ENCODE results near the gene CDH4. TPM values are rescaled to one million over a fixed set of nuclear protein-coding genes. Genes with fewer than 3 reads are reported as not detected.

The CDH4 gene
- total RNA-seq, 1 donor from 2014 or later = not detected

GRCh38 chr20:61516346-61517208 is 264.5 kb downstream of the CDH4 start:
- Histone ChIP-seq H3K27ac (no peak overlapping the region), H3K36me3 (no peaks in the 10 kb centered on the region), H3K9me3 (no peaks in the 10 kb centered on the region), H3K4me3 (no peak overlapping the region), H3K4me1 (no peaks in the 10 kb centered on the region), H3K27me3 (no peaks in the 10 kb centered on the region)
- no peak for DNase-seq (ENCODE audit: low spot score in 2 of 2)
- intact Hi-C loops (cut with DNase I) = no loop called here
- no peak for TF ChIP-seq CTCF (IDR thresholded peaks at IDR 0.05)

GRCh38 chr20:61517419-61517818 is 265.4 kb downstream of the CDH4 start:
- no peak for TF ChIP-seq CTCF (IDR thresholded peaks at IDR 0.05)
- DNase-seq (ENCODE audit: low spot score in 2 of 2) = no peak
- Histone ChIP-seq H3K36me3 (no peaks in the 10 kb centered on the region), H3K4me1 (no peaks in the 10 kb centered on the region), H3K27ac (no peak overlapping the region), H3K9me3 (no peaks in the 10 kb centered on the region), H3K4me3 (no peak overlapping the region), H3K27me3 (no peaks in the 10 kb centered on the region)
- intact Hi-C loops (cut with DNase I) = no loop called here

- DNase-seq (ENCODE audit: low spot score in 2 of 2) = no peak
- no peaks in the 10 kb centered on the region for H3K27me3 ChIP-seq
- intact Hi-C loops (cut with DNase I) = no loop called here
- H3K9me3 ChIP-seq = no peaks in the 10 kb centered on the region
- H3K4me3 ChIP-seq = no peak overlapping the region
- no peak overlapping the region for H3K27ac ChIP-seq
- H3K36me3 ChIP-seq = no peaks in the 10 kb centered on the region
- no peaks in the 10 kb centered on the region for H3K4me1 ChIP-seq
- no peak for TF ChIP-seq CTCF (IDR thresholded peaks at IDR 0.05)
Observed at GRCh38 chr20:61518424-61518951, 266.4 kb downstream of the CDH4 start.

- H3K27me3 ChIP-seq = no peaks in the 10 kb centered on the region
- TF ChIP-seq CTCF (IDR thresholded peaks at IDR 0.05) = no peak
- no peak overlapping the region for H3K27ac ChIP-seq
- H3K4me1 ChIP-seq = no peaks in the 10 kb centered on the region
- DNase-seq (ENCODE audit: low spot score in 2 of 2) = no peak
- H3K4me3 ChIP-seq = no peak overlapping the region
- H3K9me3 ChIP-seq = no peaks in the 10 kb centered on the region
- intact Hi-C loops (cut with DNase I) = no loop called here
- H3K36me3 ChIP-seq = no peaks in the 10 kb centered on the region
Observed at GRCh38 chr20:61519488-61519887, 267.4 kb downstream of the CDH4 start.

GRCh38 chr20:61520076-61520892 is 268.2 kb downstream of the CDH4 start:
- no peaks in the 10 kb centered on the region for H3K27me3 ChIP-seq
- H3K27ac ChIP-seq = no peak overlapping the region
- no peak for TF ChIP-seq CTCF (IDR thresholded peaks at IDR 0.05)
- intact Hi-C loops (cut with DNase I) = no loop called here
- H3K36me3 ChIP-seq = no peaks in the 10 kb centered on the region
- H3K4me3 ChIP-seq = no peak overlapping the region
- H3K4me1 ChIP-seq = no peaks in the 10 kb centered on the region
- DNase-seq (ENCODE audit: low spot score in 2 of 2) = no peak
- H3K9me3 ChIP-seq = no peaks in the 10 kb centered on the region
